ENCODE results near the gene OR5L1. TPM values are rescaled to one million over a fixed set of nuclear protein-coding genes. Genes with fewer than 3 reads are reported as not detected.

Gene OR5L1
- total RNA-seq, 1 experiment from 2014 or later = not detected

DNA sequence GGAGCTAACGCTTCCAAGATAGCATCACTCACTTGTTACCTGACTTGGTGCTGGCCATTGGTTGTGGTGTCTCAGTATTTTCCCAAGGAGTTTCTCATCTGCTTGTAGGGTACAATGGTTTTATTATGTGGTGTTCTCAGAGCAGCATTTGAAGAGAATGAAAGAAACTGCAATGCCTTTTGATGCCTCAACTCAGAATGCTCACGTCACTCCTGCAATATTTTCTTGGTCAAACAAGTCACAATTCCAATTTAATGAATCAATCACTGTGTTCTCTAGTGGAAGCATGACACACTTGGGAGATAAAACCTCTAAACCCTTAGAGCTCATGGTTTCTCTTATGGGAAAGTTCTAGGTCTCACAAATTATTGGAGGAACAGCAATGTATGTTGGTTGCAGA is 17.8 kb upstream of the OR5L1 start:
- H4K5ac ChIP-seq (ENCODE audit: insufficient read length, low read depth, low read length) = no peak overlapping the region
- peaks cover 1% of the 10 kb centered on the region; the same call in 1 of the 2 replicates for H3K27me3 Mint-ChIP-seq (ENCODE audit: low read depth)
- H4K91ac ChIP-seq (ENCODE audit: insufficient read length, low read depth, low read length) = no peak overlapping the region
- H3K9me3 Mint-ChIP-seq = peaks cover 69 to 76% of the 10 kb centered on the region in 2 experiments
- H3K14ac ChIP-seq (ENCODE audit: insufficient read depth, low read length) = no peak overlapping the region
- no CpG with 5 or more reads among the region's 2 CpGs for WGBS (ENCODE audit: extremely low coverage, insufficient read length, low lambda C conversion rate)
- no peak overlapping the region for H2BK12ac ChIP-seq (ENCODE audit: insufficient read length, low read depth, low read length)
- no peaks in the 10 kb centered on the region for H3K27me3 ChIP-seq (ENCODE audit: insufficient read depth, low read length)
- H4K20me1 ChIP-seq (ENCODE audit: control insufficient read depth, insufficient read depth, insufficient read length) = no peaks in the 10 kb centered on the region
- H3T11ph ChIP-seq (ENCODE audit: low read length) = no peak overlapping the region
- H2AFZ ChIP-seq (ENCODE audit: low read length) = no peak overlapping the region
- no peak overlapping the region for H2BK5ac ChIP-seq (ENCODE audit: insufficient read length, low read length)
- no peak overlapping the region for H3K27ac ChIP-seq (ENCODE audit: insufficient read length, low read depth, low read length)
- no peak overlapping the region for H2BK15ac ChIP-seq (ENCODE audit: low read depth, low read length)
- no peak overlapping the region for H3K4me3 Mint-ChIP-seq
- no peak overlapping the region for H3K4me2 ChIP-seq (ENCODE audit: insufficient read depth, insufficient read length, low read length)
- no peak overlapping the region for H3K4ac ChIP-seq (ENCODE audit: low read depth, low read length)
- no peak overlapping the region for H3K9ac ChIP-seq (ENCODE audit: extremely low read depth, insufficient read length, low read length)
- no peak overlapping the region for H4K8ac ChIP-seq (replicated peaks; ENCODE audit: insufficient read length, low read depth, low read length)
- no peak overlapping the region for H3K23ac ChIP-seq (ENCODE audit: insufficient read length, low read depth, low read length)
- H3K36me3 Mint-ChIP-seq (ENCODE audit: insufficient read depth in 1 of 3, low read depth in 3 of 3) = peaks cover 0 to 8% (median 4%) of the 10 kb centered on the region in 3 experiments; a peak in 3 of 7 replicates
- no peaks in the 10 kb centered on the region for H3K4me1 ChIP-seq (ENCODE audit: insufficient read depth, low read length)
- peaks cover 70% of the 10 kb centered on the region for H3K9me3 ChIP-seq (ENCODE audit: control insufficient read depth, low read depth, low read length)
- no peaks in the 10 kb centered on the region for H3K23me2 ChIP-seq (ENCODE audit: insufficient read length, low read depth, low read length, poor library complexity, severe bottlenecking)
- H3K4me1 Mint-ChIP-seq = no peaks in the 10 kb centered on the region
- no peak overlapping the region for H2BK120ac ChIP-seq (ENCODE audit: low read depth, low read length, poor library complexity, severe bottlenecking)
- TF ChIP-seq, protein P1, sequence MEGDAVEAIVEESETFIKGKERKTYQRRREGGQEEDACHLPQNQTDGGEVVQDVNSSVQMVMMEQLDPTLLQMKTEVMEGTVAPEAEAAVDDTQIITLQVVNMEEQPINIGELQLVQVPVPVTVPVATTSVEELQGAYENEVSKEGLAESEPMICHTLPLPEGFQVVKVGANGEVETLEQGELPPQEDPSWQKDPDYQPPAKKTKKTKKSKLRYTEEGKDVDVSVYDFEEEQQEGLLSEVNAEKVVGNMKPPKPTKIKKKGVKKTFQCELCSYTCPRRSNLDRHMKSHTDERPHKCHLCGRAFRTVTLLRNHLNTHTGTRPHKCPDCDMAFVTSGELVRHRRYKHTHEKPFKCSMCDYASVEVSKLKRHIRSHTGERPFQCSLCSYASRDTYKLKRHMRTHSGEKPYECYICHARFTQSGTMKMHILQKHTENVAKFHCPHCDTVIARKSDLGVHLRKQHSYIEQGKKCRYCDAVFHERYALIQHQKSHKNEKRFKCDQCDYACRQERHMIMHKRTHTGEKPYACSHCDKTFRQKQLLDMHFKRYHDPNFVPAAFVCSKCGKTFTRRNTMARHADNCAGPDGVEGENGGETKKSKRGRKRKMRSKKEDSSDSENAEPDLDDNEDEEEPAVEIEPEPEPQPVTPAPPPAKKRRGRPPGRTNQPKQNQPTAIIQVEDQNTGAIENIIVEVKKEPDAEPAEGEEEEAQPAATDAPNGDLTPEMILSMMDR (conservative IDR thresholded peaks at IDR 0.05) = no peak
- no peaks in the 10 kb centered on the region for H3K79me1 ChIP-seq (ENCODE audit: insufficient read depth, low read depth, low read length, poor library complexity, severe bottlenecking)
- H2AK5ac ChIP-seq (ENCODE audit: insufficient read length, low read length) = no peak overlapping the region
- H3K79me2 ChIP-seq (ENCODE audit: insufficient read depth, low read length) = no peaks in the 10 kb centered on the region
- no peak overlapping the region for H3K56ac ChIP-seq (ENCODE audit: insufficient read length, low read depth, low read length)
- H3K27ac Mint-ChIP-seq = no peak overlapping the region
- no peak overlapping the region for H3K18ac ChIP-seq (ENCODE audit: insufficient read length, low read depth, low read length)
- no peak for DNase-seq
- H2BK20ac ChIP-seq (ENCODE audit: low read depth, low read length, poor library complexity, severe bottlenecking) = no peak overlapping the region

All from H9 (cell line).